ENCODE results near the gene CBLL2. TPM values are rescaled to one million over a fixed set of nuclear protein-coding genes. Genes with fewer than 3 reads are reported as not detected.

Gene CBLL2
- total RNA-seq, 4 donors from 2014 or later = 0.34 to 1.8 TPM; not detected in 2

DNA sequence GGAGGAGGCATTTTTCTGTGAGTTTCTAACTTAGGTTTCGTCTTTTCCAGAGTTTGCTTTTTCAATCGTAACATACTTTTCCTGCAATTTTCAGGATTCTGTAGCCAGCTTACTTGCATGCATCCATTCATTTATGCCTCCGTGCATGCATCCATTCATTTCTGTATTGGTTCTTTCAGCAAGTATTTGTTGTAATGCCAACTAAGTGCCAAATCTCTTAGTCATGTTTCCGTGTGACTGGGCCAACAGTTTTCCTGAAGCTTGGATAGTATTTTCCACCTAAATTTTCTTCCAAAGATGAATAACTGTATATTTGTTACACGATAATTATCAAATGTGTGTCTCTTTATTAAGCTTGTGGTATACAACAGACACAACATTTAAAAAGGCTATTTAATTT is 41.5 kb downstream of the CBLL2 start:
- TF ChIP-seq POLR2A (IDR thresholded peaks at IDR 0.05) = no peak
- TF ChIP-seq, protein P1, sequence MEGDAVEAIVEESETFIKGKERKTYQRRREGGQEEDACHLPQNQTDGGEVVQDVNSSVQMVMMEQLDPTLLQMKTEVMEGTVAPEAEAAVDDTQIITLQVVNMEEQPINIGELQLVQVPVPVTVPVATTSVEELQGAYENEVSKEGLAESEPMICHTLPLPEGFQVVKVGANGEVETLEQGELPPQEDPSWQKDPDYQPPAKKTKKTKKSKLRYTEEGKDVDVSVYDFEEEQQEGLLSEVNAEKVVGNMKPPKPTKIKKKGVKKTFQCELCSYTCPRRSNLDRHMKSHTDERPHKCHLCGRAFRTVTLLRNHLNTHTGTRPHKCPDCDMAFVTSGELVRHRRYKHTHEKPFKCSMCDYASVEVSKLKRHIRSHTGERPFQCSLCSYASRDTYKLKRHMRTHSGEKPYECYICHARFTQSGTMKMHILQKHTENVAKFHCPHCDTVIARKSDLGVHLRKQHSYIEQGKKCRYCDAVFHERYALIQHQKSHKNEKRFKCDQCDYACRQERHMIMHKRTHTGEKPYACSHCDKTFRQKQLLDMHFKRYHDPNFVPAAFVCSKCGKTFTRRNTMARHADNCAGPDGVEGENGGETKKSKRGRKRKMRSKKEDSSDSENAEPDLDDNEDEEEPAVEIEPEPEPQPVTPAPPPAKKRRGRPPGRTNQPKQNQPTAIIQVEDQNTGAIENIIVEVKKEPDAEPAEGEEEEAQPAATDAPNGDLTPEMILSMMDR (IDR thresholded peaks at IDR 0.05) = no peak
- DNase-seq = no peak

DNA sequence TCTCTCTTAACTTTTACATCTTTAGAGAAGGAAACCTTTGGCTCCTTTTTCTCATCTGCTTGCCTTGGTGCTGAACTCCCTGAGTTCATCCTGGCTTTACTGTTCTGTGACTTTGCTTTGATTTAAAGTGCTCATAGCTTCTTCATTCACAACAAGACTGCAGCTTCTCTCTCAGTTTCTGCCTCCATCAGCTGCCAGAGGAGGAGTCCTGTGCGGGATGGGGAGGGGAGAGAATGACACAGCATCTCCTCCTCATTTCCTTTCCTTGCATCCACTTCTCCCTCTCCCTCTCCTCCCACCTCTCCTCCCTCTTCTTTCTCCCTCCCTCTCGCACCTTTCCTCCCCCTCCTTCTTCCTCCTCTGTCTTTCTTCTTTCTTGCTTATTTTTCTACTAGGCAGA is 42.0 kb downstream of the CBLL2 start:
- DNase-seq = no peak
- H3K36me3 ChIP-seq = no peaks in the 10 kb centered on the region
- no peaks in the 10 kb centered on the region for H3K4me1 ChIP-seq
- no peak overlapping the region for H3K27ac ChIP-seq
- intact Hi-C loops (cut with DNase I) = no loop called here
- no peaks in the 10 kb centered on the region for H3K27me3 ChIP-seq
- no peaks in the 10 kb centered on the region for H3K9me3 ChIP-seq
- 22 to 27% methylated on average over 2 of the region's 2 CpGs for WGBS, 2 donors
- no peak overlapping the region for H3K4me3 ChIP-seq (replicated peaks in 1 of 3)
- TF ChIP-seq, protein P1 (IDR thresholded peaks at IDR 0.05) = no peak
- TF ChIP-seq POLR2A (IDR thresholded peaks at IDR 0.05) = no peak

More for the DNA sequence above, 41.5 kb downstream of the CBLL2 start:
- H3K4me1 ChIP-seq = no peaks in the 10 kb centered on the region
- H3K27me3 ChIP-seq = no peaks in the 10 kb centered on the region
- intact Hi-C loops (cut with DNase I) = no loop called here
- H3K27ac ChIP-seq = no peak overlapping the region
- H3K9me3 ChIP-seq = no peaks in the 10 kb centered on the region
- WGBS, 2 donors = 69 to 75% methylated on average over 5 of the region's 5 CpGs
- H3K4me3 ChIP-seq (replicated peaks in 1 of 3) = no peak overlapping the region
- no peaks in the 10 kb centered on the region for H3K36me3 ChIP-seq

DNA sequence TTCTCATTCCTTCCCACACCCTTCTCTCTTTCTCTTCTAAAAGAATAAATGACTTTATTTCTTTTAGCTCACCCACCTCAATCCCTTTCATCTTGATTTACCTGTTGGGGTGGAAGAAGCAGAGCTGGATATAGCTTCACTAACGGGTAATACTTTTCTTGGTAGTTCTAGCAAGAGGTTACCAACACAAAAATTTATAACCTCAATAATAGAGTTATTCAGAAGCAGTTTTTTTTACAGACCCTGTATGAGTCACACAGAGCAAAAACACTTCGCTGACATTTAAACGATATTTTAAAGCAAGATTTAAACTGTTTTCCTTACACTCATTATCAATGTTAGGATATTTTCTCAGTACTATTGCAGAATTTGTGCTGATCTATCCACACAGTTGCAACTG is 42.4 kb downstream of the CBLL2 start:
- Histone ChIP-seq H3K36me3 (no peaks in the 10 kb centered on the region), H3K4me3 (replicated peaks in 1 of 3) (no peak overlapping the region), H3K27ac (no peak overlapping the region), H3K27me3 (no peaks in the 10 kb centered on the region), H3K9me3 (no peaks in the 10 kb centered on the region), H3K4me1 (no peaks in the 10 kb centered on the region)
- intact Hi-C loops (cut with DNase I) = no loop called here
- no peak for DNase-seq
- 84 to 89% methylated on average over 3 of the region's 3 CpGs for WGBS, 2 donors
- TF ChIP-seq, protein P1 (IDR thresholded peaks at IDR 0.05) = no peak
- no peak for TF ChIP-seq POLR2A (IDR thresholded peaks at IDR 0.05)

- no peak overlapping the region for H3K27ac ChIP-seq
- no peaks in the 10 kb centered on the region for H3K27me3 ChIP-seq
- no peak overlapping the region for H3K4me3 ChIP-seq (replicated peaks in 1 of 3)
- no peaks in the 10 kb centered on the region for H3K36me3 ChIP-seq
- no peaks in the 10 kb centered on the region for H3K9me3 ChIP-seq
- TF ChIP-seq, protein P1 (IDR thresholded peaks at IDR 0.05) = no peak
- TF ChIP-seq POLR2A (IDR thresholded peaks at IDR 0.05) = no peak
- 75 to 78% methylated on average over 12 of the region's 12 CpGs for WGBS, 2 donors
- intact Hi-C loops (cut with DNase I) = no loop called here
- no peaks in the 10 kb centered on the region for H3K4me1 ChIP-seq
- DNase-seq = no peak
These were observed 47.6 kb downstream of the CBLL2 start for GRCh38 chrX:22320236-22320873.

GRCh38 chrX:22323541-22323940 is 50.8 kb downstream of the CBLL2 start:
- H3K36me3 ChIP-seq = no peaks in the 10 kb centered on the region
- intact Hi-C loops (cut with DNase I) = no loop called here
- WGBS, 2 donors = 88 to 90% methylated on average over 5 of the region's 5 CpGs
- no peak overlapping the region for H3K4me3 ChIP-seq (replicated peaks in 1 of 3)
- no peaks in the 10 kb centered on the region for H3K4me1 ChIP-seq
- no peaks in the 10 kb centered on the region for H3K27me3 ChIP-seq
- H3K9me3 ChIP-seq = no peaks in the 10 kb centered on the region
- TF ChIP-seq, protein P1 (IDR thresholded peaks at IDR 0.05) = no peak
- TF ChIP-seq POLR2A (IDR thresholded peaks at IDR 0.05) = no peak
- DNase-seq = no peak
- H3K27ac ChIP-seq = no peak overlapping the region

Other genes starting within 250 kb of the CBLL2 start
- 10 to 100 TPM in 1 of 4 donors, 1 to 10 TPM in 3; 1.5 to 12.4 (median 5.2) TPM for gene PHEX, start 240.6 kb upstream of the CBLL2 start, total RNA-seq